Neural cell (in vitro differentiated cells): ENCODE results near the gene ANXA6. TPM values are rescaled to one million over a fixed set of nuclear protein-coding genes. Genes with fewer than 3 reads are reported as not detected.

Experiments
- H2AFZ ChIP-seq: fragments of 200-600, 300-800 bp; sonication (generic), shearing (Covaris generic); 2 replicates; pipeline ENCODE4 v1.6.0; 2014; ENCODE audit warnings: low read depth, mild to moderate bottlenecking, antibody characterized with exemption, low read length, moderate library complexity
- H3F3A ChIP-seq: fragments of 200-600 bp; shearing (Covaris generic); 2 replicates; pipeline ENCODE4 v1.6.1; 2016; ENCODE audit warnings: mild to moderate bottlenecking, moderate library complexity, mixed read lengths, antibody characterized with exemption, low read length; ENCODE audit not compliant: insufficient read depth, poor library complexity, severe bottlenecking
- H3K27ac ChIP-seq: fragments of 200-600, 300-800 bp; sonication (generic), shearing (Covaris generic); 2 replicates; pipeline ENCODE4 v1.5.1; 2014; ENCODE audit warnings: mild to moderate bottlenecking, low read length, moderate library complexity
- H3K27me3 ChIP-seq: fragments of 300-800, 200-600 bp; sonication (generic), shearing (Covaris generic); 2 replicates; pipeline ENCODE4 v1.6.0; 2014; ENCODE audit warnings: mild to moderate bottlenecking, low read depth, low read length, moderate library complexity; ENCODE audit not compliant: insufficient read depth
- H3K36me3 ChIP-seq: fragments of 300-800, 200-600 bp; sonication (generic), shearing (Covaris generic); 2 replicates; pipeline ENCODE4 v1.5.1; 2014; ENCODE audit warnings: mild to moderate bottlenecking, antibody characterized with exemption, low read length, moderate library complexity; ENCODE audit not compliant: insufficient read depth
- H3K4me2 ChIP-seq: fragments of 300-800, 200-600 bp; sonication (generic), shearing (Covaris generic); 2 replicates; pipeline ENCODE4 v1.6.0; 2014; ENCODE audit warnings: mild to moderate bottlenecking, low read length
- H3K4me3 ChIP-seq: fragments of 300-800, 200-600 bp; sonication (generic), shearing (Covaris generic); 2 replicates; pipeline ENCODE4 v1.5.1; 2014; ENCODE audit warnings: mild to moderate bottlenecking, low read length, moderate library complexity
- H3K79me2 ChIP-seq: fragments of 200-600 bp; shearing (Covaris generic); replicated peaks from 2 replicates; pipeline ENCODE4 v1.6.0; 2014; ENCODE audit warnings: mild to moderate bottlenecking, low read length, moderate library complexity; ENCODE audit not compliant: insufficient read depth
- H3K9ac ChIP-seq: fragments of 300-800, 200-600 bp; sonication (generic), shearing (Covaris generic); 2 replicates; pipeline ENCODE4 v1.6.1; 2016; ENCODE audit warnings: mild to moderate bottlenecking, low read length, mixed read lengths
- H3K9me2 ChIP-seq: fragments of 200-600 bp; shearing (Covaris generic); 2 replicates; pipeline ENCODE4 v1.6.1; 2016; ENCODE audit warnings: mild to moderate bottlenecking, low read length, mixed read lengths; ENCODE audit not compliant: insufficient read depth
- H3K9me3 ChIP-seq: fragments of 200-600, 300-800 bp; sonication (generic), shearing (Covaris generic); 2 replicates; pipeline ENCODE4 v1.6.1; 2016; ENCODE audit warnings: mild to moderate bottlenecking, mixed run types, low read length, moderate library complexity, mixed read lengths
- H4K20me1 ChIP-seq: fragments of 200-600 bp; shearing (Covaris generic); 2 replicates; pipeline ENCODE4 v1.6.1; 2016; ENCODE audit warnings: mild to moderate bottlenecking, mixed run types; ENCODE audit not compliant: insufficient read depth
- EP300 ChIP-seq: fragments of 450-650 bp; conservative IDR thresholded peaks from 2 replicates; pipeline ENCODE4 v1.6.1; 2014; ENCODE audit warnings: antibody characterized with exemption, mild to moderate bottlenecking, moderate library complexity; ENCODE audit not compliant: poor library complexity, severe bottlenecking
- EZH2 ChIP-seq: fragments of 200-600, 300-800 bp; shearing (Covaris generic), sonication (generic); IDR thresholded peaks from 2 replicates; pipeline ENCODE4 v1.6.1; 2014; ENCODE audit warnings: antibody characterized with exemption, low read length, borderline replicate concordance, mild to moderate bottlenecking; ENCODE audit not compliant: insufficient read depth, poor library complexity, severe bottlenecking
- MXI1 ChIP-seq: fragments of 450-650 bp; conservative IDR thresholded peaks from 2 replicates; pipeline ENCODE4 v1.6.1; 2014; ENCODE audit warnings: antibody characterized with exemption, mild to moderate bottlenecking; ENCODE audit not compliant: poor library complexity, severe bottlenecking
- POLR2AphosphoS5 ChIP-seq: IDR thresholded peaks from 2 replicates; pipeline ENCODE4 v1.6.1; 2012
- RAD21 ChIP-seq: fragments of 450-650 bp; conservative IDR thresholded peaks from 2 replicates; pipeline ENCODE4 v1.6.1; 2014; ENCODE audit warnings: antibody characterized with exemption, mild to moderate bottlenecking, moderate library complexity
- REST ChIP-seq: IDR thresholded peaks from 2 replicates; pipeline ENCODE4 v1.6.1; 2012; ENCODE audit warnings: borderline replicate concordance
- SMC3 ChIP-seq: fragments of 450-650 bp; conservative IDR thresholded peaks from 2 replicates; pipeline ENCODE4 v1.6.1; 2014; ENCODE audit warnings: antibody characterized with exemption, mild to moderate bottlenecking, moderate library complexity; ENCODE audit not compliant: poor library complexity
- TAF1 ChIP-seq: IDR thresholded peaks from 2 replicates; pipeline ENCODE4 v1.6.1; 2012; ENCODE audit warnings: low read depth
- polyA plus RNA-seq: library from polyadenylated mRNA; depleted of rRNA; stranded (reverse); fragments of >200 nt; gene quantifications from 2 replicates; pipeline ENCODE4 v1.2.3, GENCODE V29; 2014
- TF ChIP-seq, protein P1 (sequence below): fragments of 450-650 bp; IDR thresholded peaks from 2 replicates; pipeline ENCODE4 v1.5.1; 2014; ENCODE audit warnings: antibody characterized with exemption, mild to moderate bottlenecking, moderate library complexity; ENCODE audit not compliant: poor library complexity, severe bottlenecking

The ANXA6 gene
- polyA plus RNA-seq, 1 donor from 2014 or later: 27.5 TPM

DNA sequence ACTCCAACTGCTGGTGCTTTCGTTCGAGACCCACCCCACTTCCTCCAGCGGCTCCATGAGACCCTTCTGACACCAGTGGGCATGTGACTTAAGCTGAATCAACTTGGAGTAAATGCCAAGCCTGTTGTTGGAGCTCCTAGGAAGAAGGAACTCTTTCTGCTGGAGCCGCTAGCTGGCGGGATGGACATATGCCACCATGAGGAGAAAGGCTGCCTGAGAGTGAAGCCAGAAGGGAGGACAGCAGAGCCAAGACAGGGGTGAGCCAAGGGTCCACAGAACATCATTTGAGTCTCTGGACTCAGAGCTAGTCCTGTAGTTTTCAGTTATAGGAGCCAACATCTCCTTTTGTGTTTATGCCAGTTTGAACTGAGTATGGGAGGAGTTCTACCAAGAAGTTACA lies 35.9 kb downstream of the ANXA6 start:
- Histone ChIP-seq H3K79me2 (no peaks in the 10 kb centered on the region), H3K27me3 (no peaks in the 10 kb centered on the region), H3K9ac (no peak overlapping the region), H3K4me3 (no peak overlapping the region), H3K4me2 (no peak overlapping the region), H3K9me2 (no peaks in the 10 kb centered on the region), H4K20me1 (no peaks in the 10 kb centered on the region), H3K36me3 (peaks cover 27% of the 10 kb centered on the region), H3K27ac (no peak overlapping the region), H2AFZ (no peak overlapping the region), H3F3A (no peaks in the 10 kb centered on the region), H3K9me3 (no peaks in the 10 kb centered on the region)
- TF ChIP-seq EZH2 (no peak), SMC3 (no peak), REST (no peak), EP300 (no peak), RAD21 (no peak), POLR2AphosphoS5 (no peak), TAF1 (no peak), MXI1 (no peak)
- TF ChIP-seq, protein P1, sequence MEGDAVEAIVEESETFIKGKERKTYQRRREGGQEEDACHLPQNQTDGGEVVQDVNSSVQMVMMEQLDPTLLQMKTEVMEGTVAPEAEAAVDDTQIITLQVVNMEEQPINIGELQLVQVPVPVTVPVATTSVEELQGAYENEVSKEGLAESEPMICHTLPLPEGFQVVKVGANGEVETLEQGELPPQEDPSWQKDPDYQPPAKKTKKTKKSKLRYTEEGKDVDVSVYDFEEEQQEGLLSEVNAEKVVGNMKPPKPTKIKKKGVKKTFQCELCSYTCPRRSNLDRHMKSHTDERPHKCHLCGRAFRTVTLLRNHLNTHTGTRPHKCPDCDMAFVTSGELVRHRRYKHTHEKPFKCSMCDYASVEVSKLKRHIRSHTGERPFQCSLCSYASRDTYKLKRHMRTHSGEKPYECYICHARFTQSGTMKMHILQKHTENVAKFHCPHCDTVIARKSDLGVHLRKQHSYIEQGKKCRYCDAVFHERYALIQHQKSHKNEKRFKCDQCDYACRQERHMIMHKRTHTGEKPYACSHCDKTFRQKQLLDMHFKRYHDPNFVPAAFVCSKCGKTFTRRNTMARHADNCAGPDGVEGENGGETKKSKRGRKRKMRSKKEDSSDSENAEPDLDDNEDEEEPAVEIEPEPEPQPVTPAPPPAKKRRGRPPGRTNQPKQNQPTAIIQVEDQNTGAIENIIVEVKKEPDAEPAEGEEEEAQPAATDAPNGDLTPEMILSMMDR: no peak

GRCh38 chr5:151121095-151121494 lies 36.5 kb downstream of the ANXA6 start:
- Histone ChIP-seq H3K79me2 (no peaks in the 10 kb centered on the region), H3K27me3 (no peaks in the 10 kb centered on the region), H3K9me2 (no peaks in the 10 kb centered on the region), H3K27ac (no peak overlapping the region), H4K20me1 (no peaks in the 10 kb centered on the region), H2AFZ (no peak overlapping the region), H3K36me3 (peaks cover 27% of the 10 kb centered on the region), H3K9me3 (no peaks in the 10 kb centered on the region), H3K9ac (no peak overlapping the region), H3K4me3 (no peak overlapping the region), H3K4me2 (no peak overlapping the region), H3F3A (no peaks in the 10 kb centered on the region)
- TF ChIP-seq REST (no peak), MXI1 (no peak), POLR2AphosphoS5 (no peak), RAD21 (no peak), TAF1 (no peak), SMC3 (no peak), EP300 (no peak), EZH2 (no peak)
- TF ChIP-seq, protein P1: no peak
